AG04450 (cell line): ENCODE results near the gene RNF111. TPM values are rescaled to one million over a fixed set of nuclear protein-coding genes. Genes with fewer than 3 reads are reported as not detected.

Experiments used
- CTCF ChIA-PET: fragments of 300-600, 350-600 bp; formaldehyde crosslinking; extraction: SDS; loops from one replicate; lab custom pipeline; 2022; ENCODE audit warnings: antibody characterized with exemption, inconsistent platforms; lab: Charles Lee
- POLR2A ChIA-PET: fragments of 350-600 bp; formaldehyde crosslinking; extraction: SDS; loops from one replicate; lab custom pipeline; 2021; ENCODE audit warnings: antibody characterized with exemption, inconsistent platforms; lab: Yijun Ruan, JAX
- DNase-seq: peaks from one replicate; pipeline ENCODE4 v3.0.0-alpha.2; 2011; ENCODE audit warnings: low read depth, low spot score
- H3K27ac ChIP-seq: one replicate; pipeline ENCODE4 v1.5.1; 2012; ENCODE audit warnings: low read depth, low read length, control low read depth
- H3K27me3 ChIP-seq: one replicate; pipeline ENCODE4 v1.6.0; 2012; ENCODE audit warnings: low read length; ENCODE audit not compliant: control insufficient read depth, insufficient read depth
- H3K4me3 ChIP-seq: 2 replicates; pipeline ENCODE4 v1.5.1; 2011; ENCODE audit warnings: mild to moderate bottlenecking, low read depth, low read length, control low read depth
- H3K9me3 ChIP-seq: 2 replicates; pipeline ENCODE4 v1.5.1; 2012; ENCODE audit warnings: low read length; ENCODE audit not compliant: control insufficient read depth, insufficient read depth
- CTCF ChIP-seq: IDR thresholded peaks from 2 replicates; pipeline ENCODE4 v1.5.1; 2011; ENCODE audit warnings: low read depth, low read length, control low read depth, inconsistent platforms
- polyA plus RNA-seq: library from polyadenylated mRNA; depleted of rRNA; stranded (reverse); fragments of >200 nt; gene quantifications from 2 replicates; pipeline ENCODE4 v1.2.3, GENCODE V29; 2011

The RNF111 gene
- polyA plus RNA-seq, 1 experiment: 24.4 TPM

GRCh38 chr15:59005579-59005978 lies 18.1 kb downstream of the RNF111 start:
- no peaks in the 10 kb centered on the region for H3K27me3 ChIP-seq
- POLR2A ChIA-PET: no interaction called here
- DNase-seq: no peak
- CTCF ChIA-PET: no interaction called here
- TF ChIP-seq CTCF: no peak
- no peak overlapping the region for H3K4me3 ChIP-seq
- H3K27ac ChIP-seq: no peak overlapping the region
- no peaks in the 10 kb centered on the region for H3K9me3 ChIP-seq

- POLR2A ChIA-PET: no interaction called here
- DNase-seq: no peak
- Histone ChIP-seq H3K27me3 (no peaks in the 10 kb centered on the region), H3K27ac (no peak overlapping the region), H3K4me3 (no peak overlapping the region), H3K9me3 (no peaks in the 10 kb centered on the region)
- CTCF ChIA-PET: interaction anchor here (1.0 kb wide), 1 partner anchor 17 kb away, joined by 3 read pairs; no protein-coding TSS in a partner anchor
- TF ChIP-seq CTCF: no peak
These were observed 20.6 kb downstream of the RNF111 start for GRCh38 chr15:59008086-59008485.

GRCh38 chr15:59011262-59011952 lies 23.9 kb downstream of the RNF111 start:
- CTCF ChIA-PET: no interaction called here
- TF ChIP-seq CTCF: no peak

GRCh38 chr15:59013246-59013873 lies 25.9 kb downstream of the RNF111 start:
- H3K27me3 ChIP-seq: no peaks in the 10 kb centered on the region
- POLR2A ChIA-PET: no interaction called here
- no peak for TF ChIP-seq CTCF
- H3K9me3 ChIP-seq: no peaks in the 10 kb centered on the region
- CTCF ChIA-PET: no interaction called here
- H3K4me3 ChIP-seq: no peak overlapping the region
- no peak overlapping the region for H3K27ac ChIP-seq
- no peak for DNase-seq

More at GRCh38 chr15:59011262-59011952, 23.9 kb downstream of the RNF111 start:
- DNase-seq: no peak
- H3K27me3 ChIP-seq: no peaks in the 10 kb centered on the region
- H3K4me3 ChIP-seq: no peak overlapping the region
- H3K9me3 ChIP-seq: no peaks in the 10 kb centered on the region
- no peak overlapping the region for H3K27ac ChIP-seq
- POLR2A ChIA-PET: no interaction called here

GRCh38 chr15:59014068-59014467 lies 26.6 kb downstream of the RNF111 start:
- POLR2A ChIA-PET: interaction anchor here (0.6 kb wide), 1 partner anchor 52 kb away, joined by 3 read pairs; no protein-coding TSS in a partner anchor
- Histone ChIP-seq H3K27me3 (no peaks in the 10 kb centered on the region), H3K9me3 (no peaks in the 10 kb centered on the region), H3K4me3 (no peak overlapping the region), H3K27ac (no peak overlapping the region)
- CTCF ChIA-PET: interaction anchor here (0.7 kb wide), 1 partner anchor 37 kb away, joined by 3 read pairs; no protein-coding TSS in a partner anchor
- DNase-seq: no peak
- TF ChIP-seq CTCF: no peak
